Body of pancreas (tissue), 4 donors: Measurements from ENCODE around the gene TNS4. TPM values are rescaled to one million over a fixed set of nuclear protein-coding genes. Genes with fewer than 3 reads are reported as not detected.

Experiments
- ATAC-seq: fragments of 150-250 bp; one replicate; pipeline ENCODE4 v1.9.1; 2016
- DNase-seq, 4 donors: peaks; one replicate each; pipeline ENCODE4 v3.0.0-alpha.2; 2019
- H3K27ac ChIP-seq, 4 donors: fragments of 200-600 bp; sonication (generic); 1 replicate in 3 of 4; 2 replicates in 1 of 4; pipeline versions ENCODE4 v1.5.1 to v1.6.1; 2016 to 2019; ENCODE audit warnings: mild to moderate bottlenecking in 1 of 4, mixed read lengths in 1 of 4, moderate library complexity in 1 of 4
- H3K27me3 ChIP-seq, 2 donors: fragments of 200-600 bp; sonication (generic); one replicate each; pipeline ENCODE4 v1.6.0; 2016; ENCODE audit warnings: mild to moderate bottlenecking in 1 of 2
- H3K36me3 ChIP-seq, 2 donors: fragments of 200-600 bp; sonication (generic); replicated peaks in 1 of 2; 2 replicates each; pipeline ENCODE4 v1.5.1; 2016; ENCODE audit warnings: low read depth in 2 of 2; ENCODE audit not compliant: insufficient read depth in 1 of 2
- H3K4me1 ChIP-seq: fragments of 200-600 bp; sonication (generic); one replicate; pipeline ENCODE4 v1.6.0; 2016
- H3K4me3 ChIP-seq, 2 donors: fragments of 200-600 bp; sonication (generic); 1 replicate in 1 of 2; 2 replicates in 1 of 2; pipeline ENCODE4 v1.5.1; 2016 to 2019
- H3K9me3 ChIP-seq, 3 donors: fragments of 200-600 bp; sonication (generic); 1 replicate in 2 of 3; 2 replicates in 1 of 3; pipeline ENCODE4 v1.5.1; 2016
- CTCF ChIP-seq, 7 experiments: fragments of 450-650 bp in 4 of 7; fragments of 200-600 bp in 3 of 7; sonication (generic) in 3 of 7; IDR thresholded peaks; one replicate each; pipeline ENCODE4 v1.5.1; 2016 to 2019; ENCODE audit warnings: antibody characterized with exemption in 7 of 7
- POLR2A ChIP-seq, 3 donors: fragments of 450-650 bp; IDR thresholded peaks; one replicate each; pipeline ENCODE4 v1.6.1; 2016; ENCODE audit warnings: antibody characterized with exemption in 3 of 3, mild to moderate bottlenecking in 2 of 3
- WGBS, 2 donors: methylation state at CpG; one replicate each; pipeline ENCODE4 v1.1.5; 2017; 5-methylcytosine and 5-hydroxymethylcytosine counted together
- intact Hi-C: fragments of 100-400 bp; cut with DNase I; formaldehyde crosslinking; loops from one replicate; pipeline ENCODE4 v1.15.1; 2023
- total RNA-seq, 2 donors: library from RNA; depleted of rRNA; stranded (reverse); fragments of >200 nt; gene quantifications; one replicate each; pipeline ENCODE4 v1.1.0, GENCODE V29; 2016

TNS4 gene
- total RNA-seq, 2 donors from 2014 or later, result not detected

GRCh38 chr17:40456396-40456951 is 44.9 kb downstream of the TNS4 start:
- H3K27me3 ChIP-seq, result no peaks in the 10 kb centered on the region
- H3K36me3 ChIP-seq, result no peaks in the 10 kb centered on the region
- no peak overlapping the region for H3K4me3 ChIP-seq
- ATAC-seq (no peak), DNase-seq (no peak)
- TF ChIP-seq CTCF (IDR thresholded peaks at IDR 0.05) (no peak), POLR2A (IDR thresholded peaks at IDR 0.05) (no peak)
- H3K27ac ChIP-seq, result peak overlapping the region in 1 of 4 donors; percentile 11
- intact Hi-C loops, result no loop called here
- peaks cover 22% of the 10 kb centered on the region for H3K4me1 ChIP-seq
- WGBS, 2 donors, result 74 to 81% methylated on average over 6 to 16 of the region's 16 CpGs
- H3K9me3 ChIP-seq, result no peaks in the 10 kb centered on the region

- Histone ChIP-seq H3K27me3 (no peaks in the 10 kb centered on the region), H3K4me3 (no peak overlapping the region), H3K4me1 (peaks cover 30% of the 10 kb centered on the region), H3K27ac (no peak overlapping the region), H3K36me3 (no peaks in the 10 kb centered on the region), H3K9me3 (no peaks in the 10 kb centered on the region)
- 65 to 80% methylated on average over 2 of the region's 2 CpGs for WGBS, 2 donors
- ATAC-seq (no peak), DNase-seq (no peak)
- intact Hi-C loops, result no loop called here
- TF ChIP-seq CTCF (IDR thresholded peaks at IDR 0.05), result no peak
- TF ChIP-seq POLR2A (IDR thresholded peaks at IDR 0.05), result no peak
These were observed 46.8 kb downstream of the TNS4 start for GRCh38 chr17:40454613-40454995.

- no peaks in the 10 kb centered on the region for H3K36me3 ChIP-seq
- ATAC-seq, result no peak
These were observed 47.4 kb downstream of the TNS4 start for GRCh38 chr17:40453881-40454612.

GRCh38 chr17:40452921-40453378 is 48.5 kb downstream of the TNS4 start:
- peaks cover 40% of the 10 kb centered on the region for H3K4me1 ChIP-seq
- peak overlapping the region in 1 of 4 donors; percentile 32 for H3K27ac ChIP-seq
- no peaks in the 10 kb centered on the region for H3K27me3 ChIP-seq
- DNase-seq (no peak), ATAC-seq (no peak)
- no peak overlapping the region for H3K4me3 ChIP-seq
- TF ChIP-seq POLR2A (IDR thresholded peaks at IDR 0.05) (no peak), CTCF (IDR thresholded peaks at IDR 0.05) (no peak)
- WGBS, 2 donors, result 74 to 76% methylated on average over 11 to 15 of the region's 15 CpGs
- intact Hi-C loops, result no loop called here
- no peaks in the 10 kb centered on the region for H3K36me3 ChIP-seq
- H3K9me3 ChIP-seq, result no peaks in the 10 kb centered on the region

More at GRCh38 chr17:40453881-40454612, 47.4 kb downstream of the TNS4 start:
- no peak for DNase-seq
- TF ChIP-seq CTCF (IDR thresholded peaks at IDR 0.05), result no peak
- TF ChIP-seq POLR2A (IDR thresholded peaks at IDR 0.05), result no peak
- 74 to 82% methylated on average over 15 to 19 of the region's 19 CpGs for WGBS, 2 donors
- Histone ChIP-seq H3K4me1 (peaks cover 36% of the 10 kb centered on the region), H3K27me3 (no peaks in the 10 kb centered on the region), H3K27ac (no peak overlapping the region), H3K9me3 (no peaks in the 10 kb centered on the region), H3K4me3 (no peak overlapping the region)
- intact Hi-C loops, result no loop called here
